HG02759 (cell line): ENCODE measurements around the gene KRTAP4-8.
"Not testable (repeated sequence)": the region's sequence is repeated elsewhere in the genome, so short reads cannot be mapped to it uniquely, and the experiment has no call there.

ENCODE experiments used
- ATAC-seq: cut with Tn5 transposase; IDR thresholded peaks from one replicate; pipeline ENCODE4 v1.9.1; 2021; ENCODE audit warnings: mild to moderate bottlenecking, moderate library complexity; ENCODE audit not compliant: unreplicated experiment

Gene KRTAP4-8

GRCh38 chr17:41108728-41109386 is 10.9 kb upstream of the KRTAP4-8 start:
- not testable (repeated sequence) for ATAC-seq

- ATAC-seq: no peak
Observed at GRCh38 chr17:41107941-41108450, 10.1 kb upstream of the KRTAP4-8 start.

- ATAC-seq: not testable (repeated sequence)
Observed at GRCh38 chr17:41105347-41105746, 7.4 kb upstream of the KRTAP4-8 start, which contains the start of gene KRTAP4-9. TSS of gene KRTAP4-9 (plus strand) at chr17:41105389. CDS start at chr17:41105389, 0 bp downstream.

- not testable (repeated sequence) for ATAC-seq
Observed at GRCh38 chr17:41104386-41105038, 6.6 kb upstream of the KRTAP4-8 start.

- no peak for ATAC-seq
Observed at GRCh38 chr17:41103896-41104295, 6.0 kb upstream of the KRTAP4-8 start.

GRCh38 chr17:41101586-41102259 is 3.8 kb upstream of the KRTAP4-8 start, which contains the start of gene KRTAP4-16:
TSS of gene KRTAP4-16 (minus strand) at chr17:41102209. CDS start at chr17:41102209, 0 bp downstream.
- ATAC-seq: no peak

- not testable (repeated sequence) for ATAC-seq
Observed at GRCh38 chr17:41099682-41100480, 1.9 kb upstream of the KRTAP4-8 start.

- ATAC-seq: no peak
Observed at GRCh38 chr17:41098481-41098880, 539 bp upstream of the KRTAP4-8 start.

GRCh38 chr17:41096055-41096454 is 1.9 kb downstream of the KRTAP4-8 start:
- no peak for ATAC-seq

GRCh38 chr17:41088760-41089352 is 9.1 kb downstream of the KRTAP4-8 start:
- not testable (repeated sequence) for ATAC-seq

- not testable (repeated sequence) for ATAC-seq
Observed at GRCh38 chr17:41084100-41084856, 13.7 kb downstream of the KRTAP4-8 start, which contains the start of gene KRTAP4-7. TSS of gene KRTAP4-7 (plus strand) at chr17:41084150. CDS start at chr17:41084207, 57 bp downstream.

GRCh38 chr17:41083427-41083826 is 14.5 kb downstream of the KRTAP4-8 start:
- ATAC-seq: not testable (repeated sequence)

- ATAC-seq: no peak
Observed at GRCh38 chr17:41082626-41083025, 15.3 kb downstream of the KRTAP4-8 start.

- ATAC-seq: no peak
Observed at GRCh38 chr17:41076788-41077187, 21.2 kb downstream of the KRTAP4-8 start.

GRCh38 chr17:41073676-41074075 is 24.3 kb downstream of the KRTAP4-8 start:
- no peak for ATAC-seq

- no peak for ATAC-seq
Observed at GRCh38 chr17:41071606-41072360, 26.2 kb downstream of the KRTAP4-8 start.

- ATAC-seq: no peak
Observed at GRCh38 chr17:41069031-41069430, 28.9 kb downstream of the KRTAP4-8 start.

- ATAC-seq: no peak
Observed at GRCh38 chr17:41067281-41067680, 30.7 kb downstream of the KRTAP4-8 start.
